Activated T-cell treated with anti-CD3 and anti-CD28 coated beads, Interleukin-2, amount 50 U/mL, for 72 hours (primary cell): ENCODE results near the gene CBX1. TPM values are rescaled to one million over a fixed set of nuclear protein-coding genes. Genes with fewer than 3 reads are reported as not detected.
"Not testable (repeated sequence)": the region's sequence is repeated elsewhere in the genome, so short reads cannot be mapped to it uniquely, and the experiment has no call there.

Experiments
- ATAC-seq, 2 donors: fragments of 150-1000 bp; cut with Tn5 transposase; replicated peaks in 1 of 2; 2 replicates each; pipeline ENCODE4 v1.10.0; 2021; ENCODE audit warnings: moderate library complexity in 2 of 2, mild to moderate bottlenecking in 1 of 2
- DNase-seq, 2 donors: peaks; one replicate each; pipeline ENCODE4 v3.0.0; 2021 to 2022; ENCODE audit warnings: mixed read lengths in 1 of 2
- H3K27ac Mint-ChIP-seq: one replicate; pipeline ENCODE4 v1.8.0; 2022; ENCODE audit warnings: mild to moderate bottlenecking, moderate library complexity, mixed read lengths
- H3K27me3 Mint-ChIP-seq: one replicate; pipeline ENCODE4 v1.8.0; 2022; ENCODE audit warnings: low read depth, mixed read lengths
- H3K36me3 Mint-ChIP-seq, 2 donors: one replicate each; pipeline ENCODE4 v1.8.0; 2022; ENCODE audit warnings: mixed read lengths in 2 of 2, mild to moderate bottlenecking in 1 of 2; ENCODE audit not compliant: insufficient read depth in 2 of 2
- H3K4me1 Mint-ChIP-seq: one replicate; pipeline ENCODE4 v1.8.0; 2022; ENCODE audit warnings: low read depth, mixed read lengths
- H3K4me3 Mint-ChIP-seq, 2 donors: one replicate each; pipeline ENCODE4 v1.8.0; 2022; ENCODE audit warnings: mild to moderate bottlenecking in 2 of 2, mixed read lengths in 2 of 2, moderate library complexity in 2 of 2
- H3K9me3 Mint-ChIP-seq, 2 donors: one replicate each; pipeline ENCODE4 v1.8.0; 2022; ENCODE audit warnings: mixed read lengths in 2 of 2
- total RNA-seq, 2 donors: library from RNA; stranded (reverse); gene quantifications; one replicate each; pipeline ENCODE4 v1.2.3, GENCODE V29; 2022

The CBX1 gene
- total RNA-seq, 2 donors from 2014 or later = 47.0 to 62.3 TPM

DNA sequence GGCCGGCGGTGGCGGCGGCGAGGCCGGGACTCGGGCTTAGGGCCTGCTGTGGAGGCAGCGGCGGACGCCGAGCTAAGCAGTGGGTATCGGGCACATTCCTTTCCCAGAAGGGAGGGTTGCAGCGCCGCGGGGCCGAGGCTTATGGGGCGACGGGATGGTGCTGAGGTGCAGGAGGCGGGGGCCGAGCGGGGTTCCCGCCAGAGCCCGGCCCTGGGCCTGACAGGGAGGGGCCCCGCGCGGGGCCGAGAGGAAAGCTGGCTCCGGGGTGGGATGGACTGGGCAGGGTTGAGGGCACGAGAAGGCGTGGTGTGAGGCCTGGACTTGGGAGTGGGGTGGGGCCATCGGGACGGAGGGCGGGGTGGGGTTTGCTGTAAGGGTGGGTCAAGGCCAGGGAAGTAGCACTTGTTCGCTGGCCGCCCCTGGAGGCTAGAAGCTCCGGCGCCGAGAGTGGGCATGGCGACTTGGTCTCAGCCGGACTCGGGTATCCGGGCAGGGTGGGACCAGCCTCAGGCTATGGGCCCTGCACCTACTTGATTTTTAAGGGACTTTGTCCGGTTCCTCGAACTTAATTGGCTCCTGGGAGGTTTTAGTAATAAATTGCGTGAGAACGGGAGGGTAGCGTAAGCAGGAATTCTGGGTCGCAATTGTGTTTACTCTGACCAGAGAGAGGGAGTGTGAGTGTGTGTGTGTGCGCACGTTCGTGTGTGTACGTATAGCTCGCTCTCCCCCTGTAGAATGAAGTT lies 52.7 kb downstream of the CBX1 start:
- peaks cover 16 to 39% of the 10 kb centered on the region in 2 donors for H3K36me3 Mint-ChIP-seq
- ATAC-seq (peak; percentile 33 to 44), DNase-seq (no peak)
- H3K4me3 Mint-ChIP-seq = peak overlapping the region; percentile 85
- peaks cover 57% of the 10 kb centered on the region for H3K4me1 Mint-ChIP-seq
- H3K27ac Mint-ChIP-seq = peak overlapping the region; percentile 96
- no peaks in the 10 kb centered on the region for H3K9me3 Mint-ChIP-seq
- no peaks in the 10 kb centered on the region for H3K27me3 Mint-ChIP-seq

DNA sequence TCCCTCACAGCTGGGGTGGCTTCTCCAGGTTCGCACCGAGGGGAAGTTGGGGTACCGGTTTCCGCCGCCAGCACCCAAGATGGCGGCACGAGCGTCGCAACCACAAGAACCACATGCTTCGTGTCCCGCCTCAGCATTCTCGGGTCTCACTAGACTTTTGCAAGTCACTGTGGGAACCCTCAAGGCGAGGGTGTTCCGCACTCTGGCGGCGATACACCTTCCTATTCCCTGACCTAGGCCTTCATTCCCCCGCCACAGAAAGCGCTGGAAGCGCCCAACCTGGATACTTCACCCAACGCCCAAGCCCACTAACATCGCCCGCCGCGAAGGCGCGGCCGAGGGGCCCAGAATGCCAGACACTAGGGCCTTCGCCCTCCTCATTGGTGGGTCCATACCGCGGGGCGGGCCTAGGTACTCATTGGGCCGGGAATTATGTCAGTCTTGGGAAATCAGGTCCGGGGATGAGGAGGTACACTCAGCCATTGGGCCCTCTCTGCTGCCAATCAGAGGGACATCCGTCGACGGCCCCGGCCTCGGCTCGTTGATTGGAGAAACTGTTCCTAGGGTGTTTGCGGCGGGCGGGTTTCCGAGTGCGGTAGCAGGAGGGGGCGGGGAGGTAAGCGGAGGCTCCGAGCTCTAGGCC lies 53.4 kb downstream of the CBX1 start, which contains the start of gene NFE2L1:
Gene NFE2L1 (plus strand): TSS at position 619 of the 643 bp plus-strand sequence. CDS start 2,760 bp downstream, outside the sequence.
- peak; percentile 95 for ATAC-seq
- H3K36me3 Mint-ChIP-seq = peaks cover 15 to 36% of the 10 kb centered on the region in 2 donors

DNA sequence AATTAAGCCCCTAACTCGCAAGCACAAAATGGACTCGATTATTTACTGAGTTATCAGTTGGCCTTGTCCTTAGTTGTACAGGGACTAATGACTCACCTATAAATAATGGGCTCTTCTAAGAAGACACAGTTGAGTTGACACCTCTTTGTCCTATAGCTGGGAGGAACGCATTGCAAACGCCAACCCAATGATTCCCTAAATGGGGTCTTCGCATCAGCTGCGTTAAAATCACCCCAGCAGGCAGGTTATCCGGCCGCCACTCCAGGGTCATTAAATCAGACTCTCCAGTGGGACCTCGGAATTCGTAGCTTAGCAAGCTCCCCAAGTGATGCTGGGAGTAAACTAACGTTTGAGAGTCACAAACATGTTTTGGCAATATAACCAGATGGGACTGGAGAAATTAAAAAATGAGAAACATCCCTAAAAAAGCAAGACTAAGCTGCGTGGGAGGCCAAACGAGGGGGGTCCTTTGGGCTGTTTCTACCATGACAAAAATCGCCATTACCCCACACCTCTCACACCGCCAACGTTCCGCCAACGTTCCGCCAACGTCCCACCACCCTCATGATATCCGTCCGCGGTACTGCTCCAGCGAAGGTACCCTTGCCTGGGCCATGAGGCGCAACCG lies 54.1 kb downstream of the CBX1 start:
- Mint-ChIP-seq H3K36me3 (peaks cover 14 to 36% of the 10 kb centered on the region in 2 donors), H3K27me3 (no peaks in the 10 kb centered on the region), H3K4me1 (peaks cover 51% of the 10 kb centered on the region), H3K27ac (peak overlapping the region; percentile 96), H3K9me3 (no peaks in the 10 kb centered on the region), H3K4me3 (peak overlapping the region; percentile 85)
- ATAC-seq (no peak), DNase-seq (no peak)

More for the DNA sequence above, 53.4 kb downstream of the CBX1 start, which contains the start of gene NFE2L1:
- peak; percentile 96 to 99 for DNase-seq
- peak within 1 kb of the TSS; percentile 85 for H3K4me3 Mint-ChIP-seq
- no peaks in the 10 kb centered on the region for H3K9me3 Mint-ChIP-seq
- peaks cover 57% of the 10 kb centered on the region for H3K4me1 Mint-ChIP-seq
- peak within 1 kb of the TSS; percentile 96 for H3K27ac Mint-ChIP-seq
- H3K27me3 Mint-ChIP-seq = no peaks in the 10 kb centered on the region

DNA sequence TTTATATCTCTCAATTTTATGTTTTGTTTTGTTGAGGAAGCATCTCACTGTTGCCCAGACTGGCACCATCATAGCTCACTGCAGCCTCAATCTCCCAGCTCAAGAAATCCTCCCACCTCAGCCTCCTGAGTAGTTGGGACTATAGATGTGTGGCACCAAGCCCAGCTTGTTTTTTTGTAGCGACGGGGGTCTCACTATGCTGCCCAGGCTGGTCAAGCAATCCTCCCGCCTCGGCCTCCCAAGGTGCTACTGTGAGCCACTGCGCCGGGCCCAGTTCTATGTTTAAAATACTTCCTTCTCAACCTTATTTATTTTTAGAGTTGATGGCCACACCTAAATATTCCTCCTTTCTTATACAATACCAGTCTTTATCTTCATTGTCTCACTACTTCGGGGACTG lies 55.0 kb downstream of the CBX1 start:
- peak overlapping the region; percentile 85 for H3K4me3 Mint-ChIP-seq
- DNase-seq = no peak
- H3K36me3 Mint-ChIP-seq = peaks cover 9 to 31% of the 10 kb centered on the region in 2 donors
- no peaks in the 10 kb centered on the region for H3K9me3 Mint-ChIP-seq
- H3K4me1 Mint-ChIP-seq = peaks cover 42% of the 10 kb centered on the region
- peak overlapping the region; percentile 96 for H3K27ac Mint-ChIP-seq
- ATAC-seq = no peak
- no peaks in the 10 kb centered on the region for H3K27me3 Mint-ChIP-seq

DNA sequence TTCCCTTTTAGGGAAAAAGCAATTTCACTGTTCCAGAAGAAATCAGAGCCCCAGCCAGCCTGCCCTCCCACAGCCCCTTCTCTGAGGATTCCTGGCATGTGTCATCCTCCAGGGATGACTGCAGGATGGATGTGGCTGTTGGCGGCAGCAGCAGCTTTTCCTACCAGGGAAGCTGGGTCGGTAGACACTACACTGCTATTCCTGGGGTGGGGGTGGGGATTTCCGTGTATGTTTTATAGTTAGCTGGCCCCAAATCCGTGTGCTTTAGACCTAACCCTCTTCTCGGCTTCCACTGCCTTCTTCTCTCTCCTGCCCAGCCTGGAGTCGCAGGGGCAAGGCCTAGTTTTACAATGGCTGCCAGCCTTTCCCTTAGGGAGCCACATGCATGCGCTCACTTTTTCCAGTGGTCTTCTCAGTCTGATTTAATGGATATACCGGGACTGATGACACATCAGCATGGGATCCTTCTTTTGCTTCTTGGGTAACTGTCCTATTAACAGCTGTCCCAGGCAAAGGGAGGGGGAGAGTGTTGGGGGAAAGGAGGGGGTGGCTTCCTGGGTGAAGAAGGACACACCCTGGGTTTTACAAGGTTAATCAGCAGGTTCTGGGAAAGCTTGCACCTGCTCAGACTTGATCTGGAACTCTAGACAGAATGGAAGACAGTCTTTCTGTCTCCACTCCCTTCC lies 55.8 kb downstream of the CBX1 start:
- H3K27ac Mint-ChIP-seq = no peak overlapping the region
- H3K4me1 Mint-ChIP-seq = peaks cover 34% of the 10 kb centered on the region
- no peak for DNase-seq
- peaks cover 6 to 24% of the 10 kb centered on the region in 2 donors for H3K36me3 Mint-ChIP-seq
- ATAC-seq = no peak
- peak overlapping the region in 1 of 2 donors; percentile 52 for H3K4me3 Mint-ChIP-seq
- H3K27me3 Mint-ChIP-seq = no peaks in the 10 kb centered on the region
- H3K9me3 Mint-ChIP-seq = no peaks in the 10 kb centered on the region

DNA sequence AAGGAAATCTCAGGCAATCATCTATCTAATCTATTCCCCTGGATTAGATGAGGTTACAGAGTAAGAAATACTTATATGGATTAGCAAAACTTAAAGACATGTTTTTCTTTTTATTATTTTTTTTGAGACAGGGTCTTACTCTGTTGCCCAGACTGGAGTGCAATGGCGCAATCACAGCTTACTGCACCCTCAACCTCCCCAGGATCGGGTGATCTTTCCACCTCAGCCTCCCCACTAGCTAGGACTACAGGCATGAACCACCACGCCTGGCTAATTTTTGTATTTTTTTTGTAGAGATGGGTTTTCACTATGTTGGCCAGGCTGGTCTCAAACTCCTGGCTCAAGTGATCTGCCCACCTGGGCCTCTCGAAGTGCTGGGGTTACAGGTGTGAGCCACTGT lies 56.4 kb downstream of the CBX1 start:
- ATAC-seq (no peak), DNase-seq (no peak)
- H3K36me3 Mint-ChIP-seq = peaks cover 4 to 18% of the 10 kb centered on the region in 2 donors
- H3K4me3 Mint-ChIP-seq = peak overlapping the region in 1 of 2 donors; percentile 4
- H3K27ac Mint-ChIP-seq = no peak overlapping the region
- no peaks in the 10 kb centered on the region for H3K27me3 Mint-ChIP-seq
- H3K9me3 Mint-ChIP-seq = no peaks in the 10 kb centered on the region
- H3K4me1 Mint-ChIP-seq = peaks cover 28% of the 10 kb centered on the region

DNA sequence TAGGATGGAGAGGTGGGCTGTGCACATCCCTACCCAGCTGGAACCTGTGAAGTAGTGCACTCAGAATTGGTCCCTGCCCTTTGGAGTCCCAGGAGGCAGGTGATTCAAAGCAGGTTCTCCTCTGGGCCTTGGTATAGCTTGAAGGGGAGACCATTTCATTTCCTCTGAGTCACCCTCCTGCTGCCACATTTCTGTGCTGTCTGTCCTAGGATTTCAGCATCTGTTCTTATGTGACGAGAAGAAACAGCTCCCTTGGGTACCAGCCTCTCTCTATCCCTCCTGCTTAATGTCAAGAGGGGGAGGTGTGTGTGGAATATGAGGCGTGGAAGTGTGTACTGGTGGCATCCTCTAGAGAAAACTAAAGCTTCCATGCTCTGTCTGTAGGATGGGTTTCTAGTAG lies 58.1 kb downstream of the CBX1 start:
- DNase-seq (no peak), ATAC-seq (no peak)
- Mint-ChIP-seq H3K4me3 (no peak overlapping the region), H3K36me3 (peaks cover 0 to 8% of the 10 kb centered on the region in 2 donors), H3K4me1 (peaks cover 30% of the 10 kb centered on the region), H3K9me3 (no peaks in the 10 kb centered on the region), H3K27ac (no peak overlapping the region), H3K27me3 (peaks cover 7% of the 10 kb centered on the region)

DNA sequence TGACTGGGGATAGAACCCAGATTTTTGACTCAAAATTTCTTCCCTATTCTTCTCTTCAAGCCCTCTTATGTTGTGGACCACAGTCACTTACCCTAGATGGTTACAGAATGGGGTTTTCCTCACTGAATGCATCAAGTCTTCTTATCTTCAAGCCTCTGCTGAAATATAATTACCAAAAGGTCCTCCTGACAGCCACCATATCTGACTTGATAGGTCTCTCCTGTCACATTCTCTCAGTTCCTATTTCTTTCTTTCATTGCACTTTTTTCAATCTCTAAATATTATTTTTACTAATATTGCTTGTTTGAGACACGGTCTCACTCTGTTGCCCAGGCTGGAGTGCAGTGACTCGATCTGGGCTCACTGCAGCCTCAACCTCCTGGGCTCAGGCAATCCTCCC lies 62.6 kb downstream of the CBX1 start:
- Mint-ChIP-seq H3K4me3 (peak overlapping the region; percentile 77 to 96), H3K36me3 (peaks cover 0 to 2% of the 10 kb centered on the region in 2 donors), H3K27me3 (peaks cover 13% of the 10 kb centered on the region), H3K4me1 (peaks cover 24% of the 10 kb centered on the region), H3K9me3 (no peaks in the 10 kb centered on the region), H3K27ac (no peak overlapping the region)
- ATAC-seq (no peak), DNase-seq (no peak)

DNA sequence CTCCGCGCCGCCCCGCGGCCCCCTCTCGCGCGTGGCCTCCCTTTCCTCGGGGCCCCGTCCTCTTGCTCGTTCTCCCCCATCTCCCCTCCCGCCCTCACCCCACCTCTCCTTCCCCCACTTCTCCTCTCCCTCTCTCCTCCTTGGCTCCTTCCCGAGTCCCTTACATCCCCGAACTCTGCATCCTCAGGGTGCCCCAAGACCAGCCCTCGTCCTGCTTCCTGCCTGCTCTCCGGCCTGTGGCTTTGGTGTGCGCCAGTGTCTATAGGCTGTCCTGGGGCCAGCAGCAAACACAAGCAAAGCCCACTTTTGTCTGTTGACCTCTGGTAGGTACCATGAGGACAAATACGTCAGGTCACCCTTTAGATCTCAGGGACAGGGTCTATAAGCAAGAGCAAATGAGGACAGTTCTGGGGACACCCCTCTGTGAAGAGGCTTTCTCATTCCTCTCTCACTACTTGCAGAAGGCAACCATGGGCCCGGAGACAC lies 63.4 kb downstream of the CBX1 start:
- DNase-seq = no peak
- Mint-ChIP-seq H3K9me3 (no peaks in the 10 kb centered on the region), H3K27ac (peak overlapping the region; percentile 23), H3K27me3 (peaks cover 21% of the 10 kb centered on the region), H3K4me3 (peak overlapping the region; percentile 77 to 96), H3K4me1 (peaks cover 16% of the 10 kb centered on the region), H3K36me3 (peaks cover 0 to 2% of the 10 kb centered on the region in 2 donors)
- peak; percentile 18 to 27 for ATAC-seq

DNA sequence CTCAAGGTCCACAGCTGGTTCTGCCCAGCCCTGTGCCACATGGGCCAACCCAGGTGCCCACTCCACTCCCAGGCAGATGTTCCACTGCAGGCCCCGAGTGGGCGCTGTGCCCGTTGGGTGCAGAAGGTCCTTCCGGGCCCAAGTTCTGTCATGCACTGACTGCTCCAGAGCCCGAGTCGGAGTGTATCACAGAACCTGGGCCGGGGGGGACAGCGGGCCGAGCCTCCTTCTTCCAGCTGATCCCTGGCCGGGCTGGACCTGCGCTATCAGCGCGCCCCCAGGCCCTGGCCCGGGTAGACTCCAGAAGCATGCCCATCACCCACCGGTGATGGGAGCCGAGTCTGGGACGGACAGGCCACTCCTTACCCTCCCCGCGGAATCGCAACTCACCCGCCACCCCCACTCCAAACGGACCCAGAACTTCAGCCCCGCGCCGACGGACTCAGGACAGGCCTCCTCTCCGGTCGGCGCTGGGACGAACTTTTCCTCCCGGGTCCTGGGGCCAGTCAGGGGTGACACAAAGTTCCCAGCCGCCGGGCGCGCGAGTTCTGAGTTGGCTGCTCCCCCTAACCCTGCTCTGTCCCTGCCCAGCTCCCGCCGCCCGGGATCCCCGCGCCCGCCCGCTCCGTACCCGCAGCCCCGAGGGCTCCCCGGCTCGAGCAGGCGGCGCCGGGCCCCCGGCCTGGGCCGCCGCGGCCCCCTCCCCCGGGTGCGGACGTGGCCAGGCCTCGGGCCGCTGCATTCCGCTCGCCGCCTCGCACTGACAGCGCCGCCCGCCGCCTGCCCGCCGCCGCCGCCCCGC lies 64.0 kb downstream of the CBX1 start, which contains the start of gene COPZ2:
Gene COPZ2 (minus strand): TSS at position 762 of the 802 bp plus-strand sequence. CDS start 20 bp downstream, at position 742.
- Mint-ChIP-seq H3K4me1 (peaks cover 15% of the 10 kb centered on the region), H3K27ac (peak within 1 kb of the TSS; percentile 23), H3K4me3 (peak within 1 kb of the TSS; percentile 80 to 96), H3K9me3 (no peaks in the 10 kb centered on the region), H3K36me3 (peaks cover 0 to 2% of the 10 kb centered on the region in 2 donors), H3K27me3 (peaks cover 27% of the 10 kb centered on the region)
- ATAC-seq (peak; percentile 93 to 96), DNase-seq (peak; percentile 81 to 83)

DNA sequence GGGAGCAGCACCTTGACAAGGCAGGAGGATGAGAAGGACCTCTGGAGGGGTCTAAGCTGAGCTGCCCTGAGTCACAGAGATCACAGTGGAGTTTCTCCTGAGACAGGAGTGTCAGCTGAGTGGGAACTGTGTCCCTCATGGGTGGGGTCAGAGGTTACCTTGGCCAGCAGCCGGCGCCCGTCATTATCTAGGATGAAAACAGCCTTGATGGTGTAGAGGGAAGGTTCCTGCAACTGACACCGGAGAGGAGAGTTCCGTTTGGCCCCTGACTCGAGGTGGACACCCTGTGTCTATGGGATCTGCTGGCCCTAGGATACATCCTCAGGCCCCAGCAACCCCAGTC lies 64.6 kb downstream of the CBX1 start:
- no peak overlapping the region for H3K27ac Mint-ChIP-seq
- H3K4me1 Mint-ChIP-seq = peaks cover 15% of the 10 kb centered on the region
- H3K36me3 Mint-ChIP-seq = peaks cover 0 to 2% of the 10 kb centered on the region in 2 donors
- DNase-seq (no peak), ATAC-seq (no peak)
- H3K4me3 Mint-ChIP-seq = peak overlapping the region; percentile 80 to 84
- peaks cover 33% of the 10 kb centered on the region for H3K27me3 Mint-ChIP-seq
- no peaks in the 10 kb centered on the region for H3K9me3 Mint-ChIP-seq

DNA sequence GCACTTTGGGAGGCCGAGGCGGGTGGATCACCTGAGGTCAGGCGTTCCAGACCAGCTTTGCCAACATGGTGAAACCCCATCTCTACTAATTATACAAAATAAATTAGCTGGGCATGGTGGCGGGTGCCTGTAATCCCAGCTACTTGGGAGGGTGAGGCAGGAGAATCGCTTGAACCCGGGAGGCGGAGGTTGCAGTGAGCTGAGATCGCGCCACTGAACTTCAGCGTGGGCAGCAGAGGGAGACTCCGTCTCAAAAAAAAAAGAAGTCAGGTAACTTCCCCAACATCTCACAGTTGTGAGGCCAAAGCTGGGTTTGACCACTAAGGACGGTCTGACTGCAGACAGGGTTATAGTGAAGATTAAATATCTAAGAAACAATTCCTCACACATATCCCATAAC lies 66.5 kb downstream of the CBX1 start:
- not testable (repeated sequence) for H3K4me3 Mint-ChIP-seq

More for the DNA sequence above, 66.5 kb downstream of the CBX1 start:
- H3K4me1 Mint-ChIP-seq = peaks cover 15% of the 10 kb centered on the region
- H3K9me3 Mint-ChIP-seq, H3K27ac Mint-ChIP-seq, ATAC-seq, DNase-seq, H3K36me3 Mint-ChIP-seq: not testable (repeated sequence)
- H3K27me3 Mint-ChIP-seq = peaks cover 35% of the 10 kb centered on the region
